Gastrocnemius medialis (tissue), 4 donors: Measurements from ENCODE around the gene SHTN1. TPM values are rescaled to one million over a fixed set of nuclear protein-coding genes. Genes with fewer than 3 reads are reported as not detected.

Experiments used
- ATAC-seq, 2 donors: fragments of 150-250 bp; one replicate each; pipeline ENCODE4 v1.9.1; 2016
- DNase-seq, 2 donors: peaks; one replicate each; pipeline ENCODE4 v3.0.0-alpha.2; 2019
- H3K27ac ChIP-seq, 4 donors: fragments of 200-600 bp; sonication (generic); 1 replicate in 1 of 4; 2 replicates in 3 of 4; pipeline ENCODE4 v1.5.1; 2016 to 2018; ENCODE audit warnings: mild to moderate bottlenecking in 2 of 4, moderate library complexity in 1 of 4
- H3K27me3 ChIP-seq, 3 donors: fragments of 200-600 bp; sonication (generic) in 2 of 3; 1 replicate in 1 of 3; 2 replicates in 2 of 3; pipeline versions ENCODE4 v1.5.1 to v1.6.0; 2016 to 2019; ENCODE audit warnings: mild to moderate bottlenecking in 1 of 3, moderate library complexity in 1 of 3
- H3K36me3 ChIP-seq, 2 donors: fragments of 200-600 bp; sonication (generic) in 1 of 2; one replicate each; pipeline ENCODE4 v1.5.1; 2017 to 2018
- H3K4me1 ChIP-seq, 2 donors: fragments of 200-600 bp; sonication (generic) in 1 of 2; one replicate each; pipeline ENCODE4 v1.5.1; 2016 to 2017; ENCODE audit warnings: mild to moderate bottlenecking in 2 of 2
- H3K4me3 ChIP-seq, 4 donors: fragments of 200-600 bp; sonication (generic) in 3 of 4; 1 replicate in 1 of 4; 2 replicates in 3 of 4; pipeline ENCODE4 v1.5.1; 2016 to 2019; ENCODE audit warnings: mild to moderate bottlenecking in 2 of 4
- H3K9me3 ChIP-seq, 3 donors: fragments of 200-600 bp; sonication (generic) in 2 of 3; 1 replicate in 1 of 3; 2 replicates in 2 of 3; pipeline ENCODE4 v1.5.1; 2016 to 2019
- POLR2A ChIP-seq, 2 donors: fragments of 450-650 bp; IDR thresholded peaks; one replicate each; pipeline ENCODE4 v1.6.1; 2017; ENCODE audit warnings: antibody characterized with exemption in 2 of 2, mild to moderate bottlenecking in 2 of 2, moderate library complexity in 2 of 2
- in situ Hi-C, 4 donors: fragments of 200-750 bp; cut with MboI; loops; one replicate each; pipeline versions ENCODE4 v1.15.0 to v1.8.0; 2017; ENCODE audit warnings: low sequenced_read_pairs in 4 of 4
- intact Hi-C: fragments of 100-400 bp; cut with DNase I; formaldehyde crosslinking; loops from one replicate; pipeline ENCODE4 v1.15.1; 2023; ENCODE audit warnings: low total_unique reads
- total RNA-seq, 4 donors: library from RNA; depleted of rRNA; stranded (reverse); fragments of >200 nt; gene quantifications; one replicate each; pipeline versions ENCODE4 v1.1.0 to v1.2.3, GENCODE V29; 2016
- TF ChIP-seq, protein P1 (sequence below), 5 experiments: fragments of 450-650 bp in 3 of 5; fragments of 200-600 bp in 2 of 5; sonication (generic) in 2 of 5; IDR thresholded peaks in 4 of 5; conservative IDR thresholded peaks in 1 of 5; 1 replicate in 4 of 5; 2 replicates in 1 of 5; pipeline ENCODE4 v1.5.1; 2016 to 2019; ENCODE audit warnings: antibody characterized with exemption in 5 of 5, mild to moderate bottlenecking in 3 of 5, moderate library complexity in 3 of 5

SHTN1 gene
- total RNA-seq, 4 donors from 2014 or later, result 0.73 to 2.2 (median 1.0) TPM

GRCh38 chr10:116980041-116980440 lies 24.9 kb downstream of the SHTN1 start:
- Histone ChIP-seq H3K4me3 (no peak overlapping the region), H3K9me3 (no peaks in the 10 kb centered on the region), H3K4me1 (no peaks in the 10 kb centered on the region), H3K27ac (no peak overlapping the region), H3K36me3 (no peaks in the 10 kb centered on the region), H3K27me3 (no peaks in the 10 kb centered on the region)
- intact Hi-C loops (no loop called here), in situ Hi-C loops (no loop called here)
- TF ChIP-seq POLR2A (IDR thresholded peaks at IDR 0.05), result no peak
- TF ChIP-seq, protein P1, sequence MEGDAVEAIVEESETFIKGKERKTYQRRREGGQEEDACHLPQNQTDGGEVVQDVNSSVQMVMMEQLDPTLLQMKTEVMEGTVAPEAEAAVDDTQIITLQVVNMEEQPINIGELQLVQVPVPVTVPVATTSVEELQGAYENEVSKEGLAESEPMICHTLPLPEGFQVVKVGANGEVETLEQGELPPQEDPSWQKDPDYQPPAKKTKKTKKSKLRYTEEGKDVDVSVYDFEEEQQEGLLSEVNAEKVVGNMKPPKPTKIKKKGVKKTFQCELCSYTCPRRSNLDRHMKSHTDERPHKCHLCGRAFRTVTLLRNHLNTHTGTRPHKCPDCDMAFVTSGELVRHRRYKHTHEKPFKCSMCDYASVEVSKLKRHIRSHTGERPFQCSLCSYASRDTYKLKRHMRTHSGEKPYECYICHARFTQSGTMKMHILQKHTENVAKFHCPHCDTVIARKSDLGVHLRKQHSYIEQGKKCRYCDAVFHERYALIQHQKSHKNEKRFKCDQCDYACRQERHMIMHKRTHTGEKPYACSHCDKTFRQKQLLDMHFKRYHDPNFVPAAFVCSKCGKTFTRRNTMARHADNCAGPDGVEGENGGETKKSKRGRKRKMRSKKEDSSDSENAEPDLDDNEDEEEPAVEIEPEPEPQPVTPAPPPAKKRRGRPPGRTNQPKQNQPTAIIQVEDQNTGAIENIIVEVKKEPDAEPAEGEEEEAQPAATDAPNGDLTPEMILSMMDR (IDR thresholded peaks at IDR 0.05 in 4 of 5, conservative IDR thresholded peaks at IDR 0.05 in 1 of 5), result no peak
- DNase-seq (no peak), ATAC-seq (no peak)

GRCh38 chr10:116978901-116979300 lies 26.1 kb downstream of the SHTN1 start:
- H3K27me3 ChIP-seq, result no peaks in the 10 kb centered on the region
- ATAC-seq (no peak), DNase-seq (no peak)
- intact Hi-C loops (no loop called here), in situ Hi-C loops (no loop called here)
- no peaks in the 10 kb centered on the region for H3K9me3 ChIP-seq
- no peak overlapping the region for H3K27ac ChIP-seq
- no peaks in the 10 kb centered on the region for H3K36me3 ChIP-seq
- H3K4me1 ChIP-seq, result no peaks in the 10 kb centered on the region
- no peak overlapping the region for H3K4me3 ChIP-seq
- no peak for TF ChIP-seq POLR2A (IDR thresholded peaks at IDR 0.05)
- TF ChIP-seq, protein P1 (IDR thresholded peaks at IDR 0.05 in 4 of 5, conservative IDR thresholded peaks at IDR 0.05 in 1 of 5), result no peak

DNA sequence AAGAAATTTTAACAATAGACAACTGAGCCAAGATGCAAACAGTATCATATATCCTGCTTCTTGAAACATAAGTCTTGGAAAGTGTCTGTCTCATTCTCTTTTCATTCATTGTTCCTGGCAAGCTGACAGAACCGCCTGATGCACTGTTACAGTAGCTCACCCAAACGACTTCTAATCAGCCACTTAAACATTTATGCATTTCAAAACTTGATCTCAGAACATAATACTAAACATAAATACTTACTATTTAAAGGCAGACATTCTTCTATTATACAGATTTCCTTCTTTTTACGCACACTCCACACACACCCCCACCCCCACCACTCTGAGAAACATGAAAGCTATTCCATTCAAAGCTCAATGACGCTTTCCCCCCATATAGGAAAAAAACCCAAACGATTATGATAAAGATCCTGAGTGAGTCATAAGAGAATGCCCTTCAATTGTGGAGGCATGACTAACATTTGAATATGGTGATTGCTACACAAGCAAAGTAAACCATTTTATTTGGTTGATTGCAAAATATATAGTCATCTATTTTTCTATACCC lies 30.5 kb downstream of the SHTN1 start:
- DNase-seq (no peak), ATAC-seq (no peak)
- TF ChIP-seq, protein P1 (IDR thresholded peaks at IDR 0.05 in 4 of 5, conservative IDR thresholded peaks at IDR 0.05 in 1 of 5), result no peak
- no peak for TF ChIP-seq POLR2A (IDR thresholded peaks at IDR 0.05)
- no peaks in the 10 kb centered on the region for H3K4me1 ChIP-seq
- H3K27ac ChIP-seq, result no peak overlapping the region
- in situ Hi-C loops (no loop called here), intact Hi-C loops (no loop called here)
- H3K36me3 ChIP-seq, result no peaks in the 10 kb centered on the region
- H3K4me3 ChIP-seq, result no peak overlapping the region
- no peaks in the 10 kb centered on the region for H3K27me3 ChIP-seq
- H3K9me3 ChIP-seq, result no peaks in the 10 kb centered on the region

DNA sequence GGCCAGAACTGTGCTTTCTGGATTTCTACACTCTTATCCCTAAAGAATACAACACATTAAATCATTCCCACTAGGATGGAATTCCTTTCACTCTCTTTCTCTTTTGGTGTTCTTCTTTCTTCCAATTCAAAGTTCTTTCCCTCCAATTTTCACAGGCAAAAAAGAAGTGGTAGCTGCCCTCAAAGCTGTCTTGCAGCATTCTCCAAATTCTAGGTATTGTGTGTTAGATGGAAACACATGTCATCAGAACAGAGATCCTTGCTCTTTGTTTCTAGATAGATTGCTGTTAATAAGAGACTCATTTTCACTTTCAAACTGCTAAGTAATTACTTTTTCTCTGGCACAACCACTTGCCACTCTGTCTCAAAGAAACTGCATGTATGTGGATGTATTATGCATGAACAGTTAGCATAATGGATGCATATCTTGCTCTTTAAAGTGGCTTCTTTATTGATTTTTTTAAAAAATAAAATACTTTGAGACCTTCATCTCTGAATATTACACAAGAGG lies 31.0 kb downstream of the SHTN1 start:
- Histone ChIP-seq H3K27me3 (no peaks in the 10 kb centered on the region), H3K4me3 (no peak overlapping the region), H3K4me1 (no peaks in the 10 kb centered on the region), H3K27ac (no peak overlapping the region), H3K9me3 (no peaks in the 10 kb centered on the region), H3K36me3 (no peaks in the 10 kb centered on the region)
- intact Hi-C loops (no loop called here), in situ Hi-C loops (no loop called here)
- no peak for TF ChIP-seq POLR2A (IDR thresholded peaks at IDR 0.05)
- TF ChIP-seq, protein P1 (IDR thresholded peaks at IDR 0.05 in 4 of 5, conservative IDR thresholded peaks at IDR 0.05 in 1 of 5), result no peak
- DNase-seq, result no peak
- no peak for ATAC-seq
